ENCODE results near the gene PADI6. TPM values are rescaled to one million over a fixed set of nuclear protein-coding genes. Genes with fewer than 3 reads are reported as not detected.
A peak's percentile ranks its signal among the peaks of the same experiment; 100 is the strongest.

The PADI6 gene
- total and polyA plus RNA-seq, 10 of the 15 experiments (the other 5 are each of a cell fraction or from before 2014, with no cell fraction given), result not detected

- H3K27ac ChIP-seq (ENCODE audit: control insufficient read depth, insufficient read depth), result no peak overlapping the region
- BruUV-seq (replicated peaks), result TSS peak; percentile 13
- H3K79me2 ChIP-seq (ENCODE audit: control insufficient read depth, insufficient read depth, low read length), result no peaks in the 10 kb centered on the region; the same call in 1 of the 2 replicates
- in situ Hi-C loops (cut with MboI) (no loop called here), intact Hi-C loops (cut with micrococcal nuclease; ENCODE audit: unreplicated experiment) (loop anchor here (2.0 kb wide), 1 partner anchor 64 kb away; no protein-coding TSS in a partner anchor)
- FAIRE-seq (no peak), ATAC-seq (no peak), DNase-seq (ENCODE audit: low read depth, low spot score) (no peak)
- POLR2A ChIA-PET, result interaction anchor here (0.5 kb wide), 1 partner anchor 58 kb away, joined by 5 read pairs; no protein-coding TSS in a partner anchor
- RAD21 ChIA-PET (ENCODE audit: unreplicated experiment), result no interaction called here
- no peak overlapping the region for H3K4me3 ChIP-seq
- H4K20me1 ChIP-seq (ENCODE audit: control insufficient read depth, insufficient read depth), result no peaks in the 10 kb centered on the region
- TF ChIP-seq, protein P1, sequence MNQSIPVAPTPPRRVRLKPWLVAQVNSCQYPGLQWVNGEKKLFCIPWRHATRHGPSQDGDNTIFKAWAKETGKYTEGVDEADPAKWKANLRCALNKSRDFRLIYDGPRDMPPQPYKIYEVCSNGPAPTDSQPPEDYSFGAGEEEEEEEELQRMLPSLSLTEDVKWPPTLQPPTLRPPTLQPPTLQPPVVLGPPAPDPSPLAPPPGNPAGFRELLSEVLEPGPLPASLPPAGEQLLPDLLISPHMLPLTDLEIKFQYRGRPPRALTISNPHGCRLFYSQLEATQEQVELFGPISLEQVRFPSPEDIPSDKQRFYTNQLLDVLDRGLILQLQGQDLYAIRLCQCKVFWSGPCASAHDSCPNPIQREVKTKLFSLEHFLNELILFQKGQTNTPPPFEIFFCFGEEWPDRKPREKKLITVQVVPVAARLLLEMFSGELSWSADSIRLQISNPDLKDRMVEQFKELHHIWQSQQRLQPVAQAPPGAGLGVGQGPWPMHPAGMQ (IDR thresholded peaks at IDR 0.05; ENCODE audit: borderline replicate concordance), result no peak
- TF ChIP-seq POU2F2 (IDR thresholded peaks at IDR 0.05; ENCODE audit: borderline replicate concordance, low read depth, low read length), result no peak
- TF ChIP-seq BCL11A (IDR thresholded peaks at IDR 0.05; ENCODE audit: low read depth, low read length), result no peak
- no peak for TF ChIP-seq EGR1 (IDR thresholded peaks at IDR 0.05; ENCODE audit: borderline replicate concordance in 1 of 2, low read depth in 2 of 2, low read length in 2 of 2)
- no peak for TF ChIP-seq IRF4 (IDR thresholded peaks at IDR 0.05; ENCODE audit: low read depth, low read length)
- TF ChIP-seq TBL1XR1 (IDR thresholded peaks at IDR 0.05; ENCODE audit: low read depth, low read length), result no peak
- no peak for TF ChIP-seq SP1 (IDR thresholded peaks at IDR 0.05; ENCODE audit: low read depth, low read length)
- no peak for TF ChIP-seq CBX3 (IDR thresholded peaks at IDR 0.05; ENCODE audit: borderline replicate concordance, low read depth)
- no peak for TF ChIP-seq CBX5 (IDR thresholded peaks at IDR 0.05; ENCODE audit: low read depth)
- TF ChIP-seq JUNB (IDR thresholded peaks at IDR 0.05), result no peak
- no peak for TF ChIP-seq MLLT1 (IDR thresholded peaks at IDR 0.05)
- no peak for TF ChIP-seq NFIC (IDR thresholded peaks at IDR 0.05; ENCODE audit: low read depth, low read length)
- no peaks in the 10 kb centered on the region for H3K27me3 ChIP-seq (replicated peaks in 1 of 2; ENCODE audit: control insufficient read depth in 2 of 2, insufficient read depth in 2 of 2, low read length in 1 of 2)
- SMC1A ChIA-PET (ENCODE audit: uncharacterized antibody, unreplicated experiment), result interaction anchor here (1.0 kb wide), 1 partner anchor 11 kb away, joined by 3 read pairs; no protein-coding TSS in a partner anchor
- CTCF ChIA-PET, result interaction anchor here (0.6 to 1.3 kb wide), 7 partner anchors 16 to 185 kb away, joined by 3 to 5 read pairs (median 3); partner anchors contain the start of gene RCC2
- WGBS (ENCODE audit: insufficient coverage, insufficient replicate concordance, low lambda C conversion rate, missing lambda C conversion rate), result 85% methylated on average over 6 of the region's 6 CpGs
- H3K36me3 ChIP-seq (ENCODE audit: control insufficient read depth in 2 of 2, insufficient read depth in 2 of 2, low read length in 1 of 2), result peaks cover 48 to 49% of the 10 kb centered on the region in 2 experiments
- no peak overlapping the region for H2AFZ ChIP-seq (ENCODE audit: control insufficient read depth, low read depth, low read length)
- H3K4me1 ChIP-seq (ENCODE audit: control insufficient read depth, insufficient read depth, low read length), result no peaks in the 10 kb centered on the region
- no peak overlapping the region for H3K9ac ChIP-seq (ENCODE audit: control insufficient read depth, insufficient read depth, low read length)
- H3K9me3 ChIP-seq (replicated peaks; ENCODE audit: control insufficient read depth, insufficient read depth, low read length), result no peaks in the 10 kb centered on the region
- no peak overlapping the region for H3K4me2 ChIP-seq (ENCODE audit: control insufficient read depth, insufficient read depth)
Measured at GRCh38 chr1:17420391-17420918, 48.5 kb downstream of the PADI6 start.
